WERI-Rb-1 (cell line): ENCODE data around the gene GARIN6.

Experiments
- DNase-seq: peaks from one replicate; pipeline ENCODE4 v3.0.0-alpha.2; 2020
- H3K27ac ChIP-seq: fragments of 250-450 bp; sonication (Bioruptor Pico); 2 replicates; pipeline ENCODE4 v1.5.1; 2020; ENCODE audit warnings: mild to moderate bottlenecking, moderate library complexity
- H3K27me3 ChIP-seq: fragments of 250-450 bp; sonication (Bioruptor Pico); 2 replicates; pipeline ENCODE4 v1.5.1; 2021; ENCODE audit warnings: mild to moderate bottlenecking, low read depth, moderate library complexity; ENCODE audit not compliant: insufficient read depth, severe bottlenecking
- H3K36me3 ChIP-seq: fragments of 250-450 bp; sonication (Bioruptor Pico); 2 replicates; pipeline ENCODE4 v1.5.1; 2020; ENCODE audit warnings: mild to moderate bottlenecking, moderate library complexity
- H3K4me3 ChIP-seq: 2 replicates; pipeline ENCODE4 v1.5.1; 2011; ENCODE audit warnings: low read depth, mild to moderate bottlenecking, control low read depth, low read length
- H3K9me3 ChIP-seq: fragments of 250-450 bp; sonication (Bioruptor Pico); 2 replicates; pipeline ENCODE4 v1.5.1; 2021; ENCODE audit warnings: mild to moderate bottlenecking, moderate library complexity; ENCODE audit not compliant: severe bottlenecking
- CTCF ChIP-seq: IDR thresholded peaks from 2 replicates; pipeline ENCODE4 v1.5.1; 2011; ENCODE audit warnings: low read depth, mild to moderate bottlenecking, control low read depth, inconsistent platforms, low read length

GARIN6 gene

GRCh38 chr12:99695050-99695449 lies 47.5 kb downstream of the GARIN6 start:
- no peak for DNase-seq
- no peak for TF ChIP-seq CTCF
- H3K36me3 ChIP-seq: no peaks in the 10 kb centered on the region
- H3K9me3 ChIP-seq: peaks cover 2% of the 10 kb centered on the region
- H3K4me3 ChIP-seq: no peak overlapping the region
- no peaks in the 10 kb centered on the region for H3K27me3 ChIP-seq
- no peak overlapping the region for H3K27ac ChIP-seq
